ENCODE measurements around the gene SCAF1.

DNA sequence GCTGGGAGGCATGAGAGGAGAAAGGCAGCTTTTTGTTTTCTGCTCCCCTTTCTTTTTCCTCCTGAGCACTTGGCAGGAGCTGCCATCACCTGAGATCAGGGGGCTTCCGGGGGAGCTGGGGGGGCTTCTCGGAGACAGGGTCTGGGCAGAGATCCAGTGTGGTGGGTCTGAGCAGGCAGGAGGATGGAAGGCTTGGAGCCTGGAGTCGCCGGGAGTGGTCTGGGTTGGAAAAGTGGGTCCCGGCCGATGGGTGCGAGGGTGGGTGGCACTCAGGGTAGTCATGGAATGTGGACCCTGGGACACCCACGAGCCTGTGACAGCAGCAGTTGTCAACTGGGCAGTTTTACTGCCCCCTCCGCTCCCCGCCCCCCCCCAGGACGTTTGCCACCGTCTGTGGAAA, 45.1 kb downstream of the SCAF1 start:
- no peak for TF ChIP-seq CTCF (IDR thresholded peaks at IDR 0.05)
- TF ChIP-seq POLR2A (IDR thresholded peaks at IDR 0.05; ENCODE audit: low read depth), result no peak
- no peak for TF ChIP-seq EP300 (IDR thresholded peaks at IDR 0.05)
- no peak for TF ChIP-seq POLR2AphosphoS5 (IDR thresholded peaks at IDR 0.05)

All from esophagus muscularis mucosa (tissue), 4 donors.